CD4-positive, alpha-beta T cell treated with Interferon alpha-2 for 1 hour (primary cell): ENCODE data around the gene PCSK5.
"Not testable (repeated sequence)": the region's sequence is repeated elsewhere in the genome, so short reads cannot be mapped to it uniquely, and the experiment has no call there.

ENCODE experiments used
- DNase-seq, 2 donors: peaks; one replicate each; pipeline ENCODE4 v3.0.0-alpha.2; 2020 to 2022

The PCSK5 gene

DNA sequence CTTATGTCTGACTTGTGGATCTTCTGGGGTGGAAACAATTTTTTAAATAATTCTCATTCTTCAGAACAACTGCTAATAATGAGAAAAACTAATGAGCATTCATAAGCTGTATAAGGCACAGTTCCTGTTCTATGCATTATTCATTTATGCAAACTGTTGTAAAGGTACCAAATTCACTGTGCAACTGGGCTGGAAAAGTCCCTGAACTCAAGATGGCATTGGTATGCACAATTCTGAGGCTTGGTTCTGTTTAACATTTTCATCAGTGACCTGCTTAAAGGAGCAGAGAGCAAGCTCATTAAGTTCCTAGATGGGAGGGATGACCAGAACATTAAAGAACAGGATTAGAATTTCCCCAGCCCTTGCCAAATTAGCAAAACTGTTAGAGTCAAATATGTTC lies 399.2 kb downstream of the PCSK5 start:
- DNase-seq, result no peak

DNA sequence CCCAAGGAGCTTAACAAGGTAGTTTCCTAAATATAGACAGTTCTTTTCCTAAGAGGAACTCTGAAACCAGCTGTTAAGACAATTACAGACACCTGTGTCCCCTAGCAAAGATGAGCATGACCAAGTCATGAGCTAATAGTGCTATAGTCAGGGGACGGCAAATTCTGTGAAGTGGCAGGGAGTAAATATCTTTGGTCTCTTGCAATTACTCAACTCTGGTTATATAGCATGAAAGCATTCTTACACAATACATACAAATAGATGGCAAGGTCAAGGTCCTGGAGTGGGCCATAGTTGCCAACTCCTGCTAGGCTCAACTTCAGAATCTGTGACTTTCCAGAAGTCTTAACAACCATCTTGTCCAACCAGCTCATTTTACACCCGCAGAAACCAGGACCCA lies 400.1 kb downstream of the PCSK5 start:
- DNase-seq, result no peak

DNA sequence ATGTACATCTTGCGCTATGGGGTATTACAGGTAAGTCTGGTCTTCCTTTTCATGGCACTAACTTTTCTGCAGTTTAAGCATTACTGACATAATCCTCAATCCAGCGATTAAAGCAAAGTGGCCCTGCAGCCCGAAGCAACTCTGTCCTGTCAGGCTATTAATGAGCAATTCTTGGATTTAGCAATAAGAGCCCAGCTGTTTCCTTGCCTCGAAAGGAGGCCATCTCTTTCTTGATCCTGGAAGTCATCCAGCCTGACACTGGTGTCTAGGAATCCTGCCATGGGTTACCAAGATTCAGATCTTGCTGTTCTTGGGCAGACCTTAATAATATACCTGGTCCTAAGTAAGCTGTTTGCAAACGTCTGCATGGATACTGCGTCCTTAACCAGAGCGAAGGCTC lies 401.8 kb downstream of the PCSK5 start:
- DNase-seq, result no peak

DNA sequence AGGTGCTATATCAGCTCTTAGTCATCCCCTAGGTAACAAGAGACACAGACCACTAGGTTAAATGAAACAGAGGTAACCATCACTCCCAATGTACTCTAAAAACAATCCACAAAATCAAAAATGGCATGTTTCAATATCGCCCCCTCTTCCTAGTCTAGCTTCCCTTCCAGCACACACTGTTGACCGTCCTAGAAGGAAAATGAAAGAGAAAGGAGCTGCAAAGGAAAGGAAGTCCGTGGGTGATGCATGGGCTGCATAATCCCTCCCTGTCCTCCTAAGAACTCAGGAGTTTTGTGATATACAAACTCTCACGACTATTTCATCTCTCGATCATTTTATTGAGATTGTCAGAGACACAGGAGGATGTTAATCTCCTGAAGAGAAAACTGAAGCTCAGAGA lies 402.2 kb downstream of the PCSK5 start:
- no peak for DNase-seq

DNA sequence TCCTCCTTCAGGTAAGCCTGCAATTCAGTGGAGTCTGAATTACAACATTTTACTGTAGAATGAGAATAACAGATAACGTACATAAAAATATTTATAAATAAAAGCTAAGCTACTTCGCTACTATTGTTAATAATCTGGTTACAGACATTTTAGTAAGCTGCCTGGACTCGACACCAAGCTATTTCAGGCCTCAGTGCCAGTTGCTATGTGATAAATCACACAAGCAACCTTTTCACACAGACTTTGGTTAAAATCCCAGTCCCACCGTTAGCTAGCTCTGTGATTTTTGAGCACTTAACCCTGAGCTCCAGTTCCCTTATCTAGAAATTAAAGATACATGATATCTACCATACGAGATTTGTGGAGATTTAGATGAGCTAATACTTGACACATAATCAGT lies 403.8 kb downstream of the PCSK5 start:
- DNase-seq, result no peak

DNA sequence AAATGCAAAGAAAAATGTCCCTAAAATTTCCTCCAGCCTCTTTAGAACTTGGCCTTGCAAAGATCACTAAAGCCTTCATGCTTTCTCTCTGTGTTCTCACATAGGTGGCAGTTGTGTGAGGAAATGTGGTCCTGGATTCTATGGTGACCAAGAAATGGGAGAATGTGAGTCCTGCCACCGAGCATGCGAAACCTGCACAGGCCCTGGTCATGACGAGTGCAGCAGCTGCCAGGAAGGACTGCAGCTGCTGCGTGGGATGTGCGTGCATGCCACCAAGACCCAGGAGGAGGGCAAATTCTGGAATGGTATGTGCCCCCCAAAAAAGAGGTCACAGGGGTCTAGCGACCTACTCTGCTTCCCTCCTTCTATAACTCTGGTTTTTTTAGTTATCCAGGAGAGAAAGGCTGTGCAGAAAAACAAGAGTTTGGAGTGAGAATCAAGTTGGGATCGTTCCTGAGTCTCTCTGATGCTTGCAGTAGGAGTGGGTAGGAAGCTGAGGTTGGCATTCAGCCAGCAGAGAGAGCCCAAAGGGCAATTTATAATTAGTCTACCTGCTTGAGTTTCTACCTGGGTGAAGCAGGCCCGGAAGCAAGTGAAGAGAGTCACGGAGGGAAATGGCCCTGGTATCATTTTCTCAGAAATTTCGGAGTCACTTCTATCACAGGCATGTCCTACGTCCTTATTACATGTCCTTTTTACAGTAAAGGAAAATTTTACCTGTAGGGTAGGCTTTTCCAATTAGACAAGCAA lies 406.3 kb downstream of the PCSK5 start:
- DNase-seq, result no peak

DNA sequence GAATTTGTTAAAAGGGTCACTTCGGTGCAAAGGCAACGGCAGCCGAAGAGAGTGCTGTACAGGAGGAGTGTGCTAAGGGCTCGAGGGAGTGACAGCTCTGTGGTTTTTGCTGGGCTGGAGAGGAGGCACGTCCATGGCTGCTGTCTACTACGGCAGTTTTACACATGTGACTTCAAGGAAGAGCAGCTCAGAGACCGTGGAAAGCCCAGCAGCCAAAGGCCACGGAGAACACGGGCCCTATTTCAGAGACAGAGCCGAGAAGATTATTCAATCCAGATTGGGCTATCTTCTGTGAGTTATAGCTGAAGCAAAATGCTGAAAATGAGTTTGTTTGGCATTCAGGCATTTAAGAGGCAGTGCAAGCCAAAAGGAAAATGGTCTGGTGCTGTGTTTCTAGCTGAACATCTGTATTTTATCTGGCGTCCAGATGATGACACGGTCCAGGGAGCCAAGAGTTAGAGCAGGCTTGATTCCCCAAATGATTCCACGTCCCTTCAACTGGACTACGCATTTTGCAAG lies 407.3 kb downstream of the PCSK5 start:
- DNase-seq, result no peak

DNA sequence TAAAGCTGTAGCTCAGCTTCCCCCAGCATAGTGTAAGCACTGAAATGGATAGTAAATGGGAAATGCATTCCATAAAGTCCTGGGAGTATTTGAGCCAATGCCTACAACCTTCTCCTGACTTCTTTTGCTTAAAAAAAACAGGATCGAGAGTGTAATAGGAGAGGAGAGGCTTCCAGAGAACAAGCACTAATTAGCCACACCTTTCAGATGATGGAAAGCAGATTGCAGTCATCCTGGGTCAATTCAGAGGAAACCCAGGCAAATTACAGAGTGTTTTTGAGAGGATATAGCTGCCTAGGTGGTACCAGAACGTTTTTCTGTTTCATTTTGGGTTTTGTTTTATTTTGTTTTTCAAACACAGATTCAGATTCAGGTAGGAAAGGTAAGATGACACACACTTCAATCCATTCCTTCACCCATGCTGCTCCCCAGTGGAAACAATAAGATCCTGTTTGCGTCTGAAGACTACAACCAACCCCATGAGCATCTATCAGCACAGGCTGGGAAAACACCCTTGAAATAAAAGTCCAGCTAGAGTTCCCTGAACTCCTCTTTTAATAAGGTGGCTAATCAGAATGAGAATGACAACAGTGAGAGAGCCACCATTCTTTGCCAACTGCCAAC lies 408.2 kb downstream of the PCSK5 start:
- no peak for DNase-seq

DNA sequence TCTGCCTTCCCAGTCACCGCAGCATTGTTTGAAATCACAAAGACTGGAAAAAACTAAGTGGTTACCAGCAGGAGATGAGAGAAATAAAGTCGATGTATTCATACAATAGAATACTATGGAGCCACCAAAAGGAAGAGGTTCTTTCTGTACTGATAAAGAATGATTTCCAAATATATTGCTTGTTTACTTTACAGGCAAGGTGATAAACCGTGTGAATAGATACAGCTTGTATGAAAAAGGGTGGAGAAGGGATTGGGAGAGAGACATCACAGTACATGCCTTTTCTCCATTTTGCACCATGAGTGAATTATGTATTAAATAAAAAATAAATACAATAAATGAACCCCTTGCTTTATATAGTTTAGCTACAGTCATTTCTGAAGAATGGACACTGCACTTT lies 412.1 kb downstream of the PCSK5 start:
- no peak for DNase-seq

DNA sequence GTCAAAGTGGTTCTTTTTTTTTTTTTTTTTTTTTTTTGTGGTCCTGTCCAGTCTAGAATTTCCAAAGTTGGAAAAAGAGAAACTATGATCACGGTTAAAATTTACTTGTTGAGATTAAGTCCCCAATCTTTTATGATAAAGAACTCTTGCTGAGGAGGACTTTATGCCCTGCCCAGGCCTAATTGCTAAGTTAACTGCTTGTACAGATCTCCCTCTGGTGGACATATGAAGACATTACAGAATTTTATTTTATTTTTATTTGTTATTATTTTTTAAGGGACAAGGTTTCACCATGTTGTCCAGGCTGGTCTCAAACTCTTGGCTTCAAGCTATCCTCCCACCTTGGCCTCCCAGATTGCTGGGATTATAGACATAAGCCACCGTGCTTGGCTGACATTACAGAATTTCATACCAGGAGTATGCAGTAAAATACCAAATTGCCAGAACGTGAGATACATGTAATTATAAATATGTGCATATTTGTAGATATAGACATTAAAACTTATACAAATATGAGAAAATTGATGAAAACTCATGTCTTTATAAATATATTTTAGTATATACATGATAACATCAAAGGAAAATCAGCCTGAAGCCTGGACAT lies 412.6 kb downstream of the PCSK5 start:
- DNase-seq, result peak; percentile 4 to 47

DNA sequence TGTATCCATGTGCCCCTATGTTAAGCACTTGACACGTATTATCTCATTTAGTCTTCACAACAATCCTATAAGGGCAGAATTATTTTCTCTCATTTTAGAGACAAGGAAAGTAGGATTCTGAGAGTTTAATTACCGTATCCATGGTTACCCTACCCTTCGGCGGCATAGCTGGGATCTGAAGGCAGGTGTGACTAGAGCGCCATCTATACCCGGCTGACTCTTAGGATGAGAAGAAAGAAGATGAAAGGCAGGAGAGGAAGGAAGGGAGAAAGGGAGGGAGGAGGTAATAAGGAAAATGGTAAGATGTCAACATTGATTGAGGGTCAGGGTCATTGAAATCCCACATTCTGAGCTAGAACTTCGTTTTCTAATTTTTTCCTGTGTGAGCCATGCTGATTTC lies 416.6 kb downstream of the PCSK5 start:
- not testable (repeated sequence) for DNase-seq

DNA sequence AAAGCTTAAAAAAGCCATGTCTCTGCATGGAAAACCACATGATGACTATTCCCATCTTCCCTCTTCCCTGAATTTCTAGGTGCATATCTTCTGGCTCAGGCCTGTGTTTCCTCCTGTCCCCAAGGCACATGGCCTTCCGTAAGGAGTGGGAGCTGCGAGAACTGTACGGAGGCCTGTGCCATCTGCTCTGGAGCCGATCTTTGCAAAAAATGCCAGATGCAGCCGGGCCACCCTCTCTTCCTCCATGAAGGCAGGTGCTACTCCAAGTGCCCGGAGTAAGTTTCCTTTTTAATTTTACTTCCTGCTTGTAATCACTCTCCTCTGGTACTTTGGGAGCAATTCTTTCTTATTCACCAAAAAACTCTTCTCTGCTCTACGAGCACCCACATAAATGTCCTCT lies 420.1 kb downstream of the PCSK5 start:
- DNase-seq, result no peak

DNA sequence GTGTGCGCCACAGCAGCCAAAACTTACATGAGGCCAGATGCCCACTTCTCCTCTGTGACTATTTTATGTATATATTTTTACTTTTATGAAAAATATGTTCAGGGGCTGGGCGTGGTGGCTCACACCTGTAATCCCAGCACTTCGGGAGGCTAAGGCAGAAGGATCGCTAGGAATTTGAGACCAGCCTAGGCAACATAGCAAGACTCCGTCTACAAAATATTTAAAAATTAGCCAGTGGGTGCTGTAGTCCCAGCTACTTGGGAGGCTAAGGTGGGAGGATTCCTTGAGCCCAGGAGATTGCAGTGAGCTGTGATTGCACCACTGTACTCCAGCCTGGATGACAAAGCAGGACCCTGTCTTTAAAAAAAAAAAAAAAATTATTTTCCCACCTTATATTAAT lies 420.5 kb downstream of the PCSK5 start:
- DNase-seq, result no peak

DNA sequence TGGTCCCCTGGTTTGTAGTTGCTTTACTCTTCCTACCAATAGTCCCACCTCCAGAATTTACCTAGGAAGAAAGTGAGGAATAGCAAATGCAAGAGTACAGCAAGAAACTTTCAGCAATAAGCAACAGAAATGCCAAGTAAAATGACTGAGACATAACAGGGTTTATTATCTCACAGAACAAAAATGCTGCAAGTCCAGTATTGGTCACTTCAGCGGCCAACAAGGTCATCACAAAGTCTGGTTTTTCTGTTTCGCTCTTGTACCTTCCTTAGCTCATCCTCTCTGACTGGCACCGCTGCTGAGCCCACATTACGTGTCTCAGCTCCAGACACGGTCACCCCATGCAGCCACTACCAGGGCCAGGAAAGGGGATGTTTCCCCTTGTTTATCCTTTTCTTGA lies 421.1 kb downstream of the PCSK5 start:
- no peak for DNase-seq

DNA sequence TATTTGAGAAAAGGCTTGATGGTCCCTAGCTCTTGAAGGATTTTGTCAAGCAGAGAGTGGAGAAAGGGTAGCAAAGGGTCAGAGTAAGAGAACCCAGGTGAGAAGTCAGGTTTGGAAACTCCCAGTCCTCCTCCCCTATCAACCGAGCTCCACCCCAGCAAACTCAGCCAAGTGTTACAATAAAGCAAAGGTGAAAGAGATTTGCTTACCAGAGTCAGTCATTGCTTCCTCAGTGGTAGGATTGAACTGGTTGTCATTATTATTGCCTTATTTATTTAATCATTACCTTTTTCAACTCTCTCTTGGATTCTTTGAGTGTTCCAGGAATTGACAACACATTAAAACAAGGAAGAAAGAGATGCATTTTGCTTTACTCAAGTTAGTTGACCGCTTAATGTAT lies 423.3 kb downstream of the PCSK5 start:
- no peak for DNase-seq

DNA sequence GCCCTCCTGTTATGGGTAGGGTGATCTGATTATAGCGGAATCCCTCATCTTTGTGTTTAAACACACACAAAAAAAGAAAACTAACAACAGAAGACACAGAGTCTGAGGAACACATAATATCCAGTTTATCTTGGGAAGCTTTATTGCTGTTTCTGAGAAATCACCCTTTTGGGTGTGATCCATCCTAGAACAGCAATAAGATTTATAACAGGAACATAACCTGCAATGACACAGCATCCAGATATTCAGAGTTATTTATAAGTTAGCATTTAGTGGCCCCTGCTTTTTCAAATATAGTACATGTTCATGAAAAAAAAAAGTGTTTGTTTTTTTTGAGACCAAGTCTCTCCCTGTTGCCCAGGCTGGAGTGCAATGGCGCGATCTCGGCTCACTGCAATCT lies 423.8 kb downstream of the PCSK5 start:
- DNase-seq, result no peak

DNA sequence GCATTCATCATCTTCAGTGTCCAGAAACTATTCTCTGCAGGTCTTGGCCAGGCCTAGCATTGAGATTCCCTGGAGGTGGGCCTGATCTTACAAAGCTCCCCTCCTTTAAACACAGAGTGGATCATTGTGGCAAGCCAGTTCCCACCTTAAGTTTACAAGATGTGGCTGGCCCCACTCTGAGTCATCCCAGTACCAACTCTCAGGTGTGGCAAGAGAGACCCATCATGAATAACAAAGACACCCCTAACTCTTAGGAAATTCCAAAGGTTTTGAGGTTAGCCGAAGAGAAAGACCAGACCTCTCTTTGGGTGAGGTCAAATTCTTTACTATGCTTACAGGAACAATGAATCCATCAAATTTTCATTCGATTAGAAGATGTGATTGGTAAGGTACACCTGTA lies 425.6 kb downstream of the PCSK5 start:
- no peak for DNase-seq

DNA sequence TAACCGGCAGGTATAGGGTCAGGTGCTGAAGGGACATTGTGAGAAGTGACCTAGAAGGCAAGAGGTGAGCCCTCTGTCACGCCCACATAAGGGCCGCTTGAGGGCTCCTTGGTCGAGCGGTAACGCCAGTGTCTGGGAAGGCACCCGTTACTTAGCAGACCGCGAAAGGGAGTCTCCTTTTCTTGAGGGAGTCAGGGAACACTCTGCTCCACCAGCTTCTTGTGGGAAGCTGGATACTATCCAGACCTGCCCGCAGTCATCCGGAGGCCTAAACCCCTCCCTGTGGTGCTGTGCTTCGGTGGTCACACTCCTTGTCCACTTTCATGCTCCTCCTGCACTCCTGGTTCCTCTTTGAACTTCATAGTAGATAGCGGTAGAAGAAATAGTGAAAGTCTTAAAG lies 429.0 kb downstream of the PCSK5 start:
- DNase-seq, result not testable (repeated sequence)

DNA sequence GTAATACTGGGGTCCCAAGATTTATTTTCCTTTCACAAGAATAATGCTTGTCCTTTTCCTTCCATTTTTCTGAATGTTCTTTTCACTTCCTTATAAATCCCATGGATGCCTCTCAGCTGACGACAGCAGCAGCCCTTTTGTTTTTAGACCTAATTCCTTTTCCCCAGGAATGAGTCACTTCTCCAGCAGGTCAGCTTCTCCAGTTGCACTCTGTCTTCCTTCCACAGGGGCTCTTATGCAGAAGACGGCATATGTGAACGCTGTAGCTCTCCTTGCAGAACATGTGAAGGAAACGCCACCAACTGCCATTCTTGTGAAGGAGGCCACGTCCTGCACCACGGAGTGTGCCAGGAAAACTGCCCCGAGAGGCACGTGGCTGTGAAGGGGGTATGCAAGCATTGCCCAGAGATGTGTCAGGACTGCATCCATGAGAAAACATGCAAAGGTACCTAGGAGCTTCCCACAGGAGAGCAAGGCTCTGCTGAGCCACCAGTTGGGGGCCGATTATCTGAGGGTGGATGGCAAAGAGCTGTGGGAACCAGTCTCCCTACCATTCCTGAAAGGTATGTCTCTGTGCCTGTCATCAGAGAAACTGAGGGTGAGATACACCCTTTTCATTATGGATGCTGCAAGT lies 430.8 kb downstream of the PCSK5 start:
- no peak for DNase-seq

DNA sequence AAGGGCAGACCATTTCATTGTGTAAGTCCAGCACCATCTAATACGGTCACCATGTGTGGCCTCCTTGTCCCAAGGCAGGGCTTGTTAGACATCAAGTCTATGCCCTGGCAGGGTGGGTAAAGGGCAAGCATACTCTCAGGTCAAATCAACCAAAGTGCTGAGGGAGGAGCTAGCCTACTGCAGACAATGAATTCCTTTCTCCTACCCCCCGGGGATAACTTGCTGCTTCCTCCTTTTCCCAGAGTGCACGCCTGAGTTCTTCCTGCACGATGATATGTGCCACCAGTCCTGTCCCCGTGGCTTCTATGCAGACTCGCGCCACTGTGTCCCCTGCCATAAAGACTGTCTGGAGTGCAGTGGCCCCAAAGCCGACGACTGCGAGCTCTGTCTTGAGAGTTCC lies 432.3 kb downstream of the PCSK5 start:
- no peak for DNase-seq

DNA sequence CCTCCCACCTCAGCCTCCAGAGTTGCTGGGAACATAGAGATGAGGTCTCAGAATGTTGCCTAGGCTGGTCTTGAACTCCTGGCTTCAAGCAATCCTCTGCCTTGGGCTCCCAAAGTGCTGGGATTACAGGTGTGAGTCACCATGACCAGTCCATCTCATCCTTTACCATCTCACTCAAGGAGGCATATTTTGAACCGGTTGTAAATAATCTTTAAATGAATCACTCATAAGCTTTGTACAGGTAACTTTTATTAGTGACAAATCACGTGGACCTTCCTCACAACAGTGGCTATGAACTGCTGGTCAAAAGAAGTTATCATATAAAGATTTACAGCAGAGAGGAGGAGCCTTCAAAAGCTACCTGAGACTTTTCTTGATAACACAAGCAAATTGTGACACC lies 433.0 kb downstream of the PCSK5 start:
- no peak for DNase-seq

DNA sequence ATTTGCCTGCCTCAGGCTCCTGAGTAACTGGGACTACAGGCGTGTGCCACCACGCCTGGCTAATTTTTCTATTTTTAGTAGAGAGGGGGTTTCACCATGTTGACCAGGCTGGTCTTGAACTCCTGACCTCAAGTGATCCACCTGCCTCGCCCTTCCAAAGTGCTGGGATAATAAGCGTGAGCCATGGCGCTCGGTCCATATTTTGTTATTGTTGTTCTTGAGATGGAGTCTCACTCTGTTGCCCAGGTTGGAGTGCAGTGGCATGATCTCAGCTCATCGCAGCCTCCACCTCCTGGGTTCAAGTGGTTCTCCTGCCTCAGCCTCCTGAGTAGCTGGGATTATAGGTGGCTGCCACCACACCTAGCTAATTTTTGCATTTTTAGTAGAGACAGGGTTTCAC lies 433.6 kb downstream of the PCSK5 start:
- DNase-seq, result not testable (repeated sequence)

DNA sequence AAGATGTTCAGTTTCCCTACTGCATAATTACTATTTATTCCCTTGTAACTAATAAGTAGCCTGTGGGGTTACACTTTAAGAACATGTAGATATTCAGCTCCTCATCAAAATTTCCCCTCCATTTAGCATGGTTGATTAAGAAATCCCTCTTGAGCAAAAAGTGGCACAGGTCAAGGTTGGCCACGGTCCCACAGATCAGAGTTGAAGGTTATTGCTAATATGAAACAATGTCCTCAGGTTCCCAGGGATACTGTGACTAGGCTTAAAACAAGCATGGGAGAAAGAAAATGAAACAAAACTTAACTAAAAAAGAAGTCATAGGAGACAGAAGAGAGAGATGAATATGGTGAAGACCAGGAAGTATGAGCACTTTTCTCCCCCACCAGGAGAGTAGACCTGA lies 439.6 kb downstream of the PCSK5 start:
- DNase-seq, result no peak

DNA sequence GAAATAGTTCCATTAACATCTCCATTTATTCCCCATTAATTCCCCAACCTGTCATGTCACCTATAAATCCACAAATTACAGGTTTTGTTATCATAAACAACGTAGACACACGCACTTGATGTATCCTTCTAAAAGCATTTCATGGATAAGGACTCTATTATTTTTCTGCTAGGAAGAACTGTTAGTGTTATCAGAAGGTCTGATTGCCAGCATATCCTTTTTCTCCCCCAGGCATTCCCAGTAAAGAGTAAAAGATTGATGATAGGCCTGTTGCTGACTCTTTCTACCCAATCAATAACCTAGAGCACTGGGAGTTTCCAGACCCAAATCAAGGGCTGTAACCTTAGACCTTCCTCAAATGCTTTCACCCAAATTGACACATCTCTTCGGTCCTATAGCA lies 442.9 kb downstream of the PCSK5 start:
- no peak for DNase-seq
